Fibroblast of pulmonary artery (primary cell): ENCODE data around the gene PYGL.

Experiments used
- DNase-seq: peaks from one replicate; pipeline ENCODE4 v3.0.0-alpha.2; 2010; ENCODE audit warnings: low read depth
- H3K4me3 ChIP-seq: replicated peaks from 2 replicates; pipeline ENCODE4 v1.5.1; 2011; ENCODE audit warnings: low read depth, mild to moderate bottlenecking, control low read depth, low read length, moderate library complexity
- CTCF ChIP-seq: IDR thresholded peaks from 2 replicates; pipeline ENCODE4 v1.5.1; 2011; ENCODE audit warnings: mild to moderate bottlenecking, control low read depth, low read length, inconsistent platforms; ENCODE audit errors: missing control alignments

The PYGL gene

GRCh38 chr14:50978529-50978871 is 34.2 kb upstream of the PYGL start:
- TF ChIP-seq CTCF, result no peak
- no peak for DNase-seq
- no peak overlapping the region for H3K4me3 ChIP-seq

- no peak overlapping the region for H3K4me3 ChIP-seq
- no peak for DNase-seq
- no peak for TF ChIP-seq CTCF
These were observed 33.7 kb upstream of the PYGL start for GRCh38 chr14:50977863-50978528.

- no peak for DNase-seq
- no peak for TF ChIP-seq CTCF
- H3K4me3 ChIP-seq, result no peak overlapping the region
These were observed 29.8 kb upstream of the PYGL start for GRCh38 chr14:50974118-50974517.

GRCh38 chr14:50972734-50973133 is 28.5 kb upstream of the PYGL start:
- no peak overlapping the region for H3K4me3 ChIP-seq
- no peak for DNase-seq
- TF ChIP-seq CTCF, result no peak

GRCh38 chr14:50970886-50971781 is 26.9 kb upstream of the PYGL start:
- no peak for DNase-seq
- no peak for TF ChIP-seq CTCF
- H3K4me3 ChIP-seq, result no peak overlapping the region

GRCh38 chr14:50967790-50968189 is 23.5 kb upstream of the PYGL start:
- H3K4me3 ChIP-seq, result no peak overlapping the region
- TF ChIP-seq CTCF, result no peak
- no peak for DNase-seq
